Activated T-helper 17 cell treated with anti-CD3 and anti-CD28 coated beads, Interleukin-2, amount 50 U/mL, for 72 hours (primary cell): ENCODE data around the gene NDOR1. TPM values are rescaled to one million over a fixed set of nuclear protein-coding genes. Genes with fewer than 3 reads are reported as not detected.

Experiments used
- ATAC-seq: fragments of 150-1000 bp; cut with Tn5 transposase; replicated peaks from 2 replicates; pipeline ENCODE4 v1.10.0; 2021; ENCODE audit warnings: mild to moderate bottlenecking, moderate library complexity
- H3K27ac Mint-ChIP-seq: one replicate; pipeline ENCODE4 v1.8.0; 2022; ENCODE audit warnings: mixed read lengths
- H3K27me3 Mint-ChIP-seq: one replicate; pipeline ENCODE4 v1.8.0; 2022; ENCODE audit warnings: mixed read lengths
- H3K36me3 Mint-ChIP-seq: one replicate; pipeline ENCODE4 v1.8.0; 2022; ENCODE audit warnings: low read depth, mild to moderate bottlenecking, mixed read lengths
- H3K4me1 Mint-ChIP-seq: one replicate; pipeline ENCODE4 v1.8.0; 2022; ENCODE audit warnings: mixed read lengths
- H3K4me3 Mint-ChIP-seq: one replicate; pipeline ENCODE4 v1.8.0; 2022; ENCODE audit warnings: mild to moderate bottlenecking, mixed read lengths
- H3K9me3 Mint-ChIP-seq: one replicate; pipeline ENCODE4 v1.8.0; 2022; ENCODE audit warnings: mixed read lengths
- total RNA-seq, 2 donors: library from RNA; stranded (reverse); gene quantifications; one replicate each; pipeline ENCODE4 v1.2.3, GENCODE V29; 2022

Gene NDOR1
- total RNA-seq = 10 to 100 TPM; 20.5 to 40.2 TPM

GRCh38 chr9:137205126-137206069, at the start of gene NDOR1, which contains the start of gene TMEM203:
Gene NDOR1, plus strand, starts transcription at chr9:137205700. Its CDS starts 78 bp downstream, at chr9:137205778.
Gene TMEM203, minus strand, starts transcription at chr9:137205648. Its CDS starts 234 bp downstream, at chr9:137205414.
- Mint-ChIP-seq H3K4me1 (peaks cover 15% of the 10 kb centered on the region), H3K27ac (peak within 1 kb of the TSS; percentile 88), H3K9me3 (no peaks in the 10 kb centered on the region), H3K4me3 (peak within 1 kb of the TSS; percentile 90), H3K36me3 (peaks cover 31% of the 10 kb centered on the region), H3K27me3 (no peaks in the 10 kb centered on the region)
- ATAC-seq = peak; percentile 61

DNA sequence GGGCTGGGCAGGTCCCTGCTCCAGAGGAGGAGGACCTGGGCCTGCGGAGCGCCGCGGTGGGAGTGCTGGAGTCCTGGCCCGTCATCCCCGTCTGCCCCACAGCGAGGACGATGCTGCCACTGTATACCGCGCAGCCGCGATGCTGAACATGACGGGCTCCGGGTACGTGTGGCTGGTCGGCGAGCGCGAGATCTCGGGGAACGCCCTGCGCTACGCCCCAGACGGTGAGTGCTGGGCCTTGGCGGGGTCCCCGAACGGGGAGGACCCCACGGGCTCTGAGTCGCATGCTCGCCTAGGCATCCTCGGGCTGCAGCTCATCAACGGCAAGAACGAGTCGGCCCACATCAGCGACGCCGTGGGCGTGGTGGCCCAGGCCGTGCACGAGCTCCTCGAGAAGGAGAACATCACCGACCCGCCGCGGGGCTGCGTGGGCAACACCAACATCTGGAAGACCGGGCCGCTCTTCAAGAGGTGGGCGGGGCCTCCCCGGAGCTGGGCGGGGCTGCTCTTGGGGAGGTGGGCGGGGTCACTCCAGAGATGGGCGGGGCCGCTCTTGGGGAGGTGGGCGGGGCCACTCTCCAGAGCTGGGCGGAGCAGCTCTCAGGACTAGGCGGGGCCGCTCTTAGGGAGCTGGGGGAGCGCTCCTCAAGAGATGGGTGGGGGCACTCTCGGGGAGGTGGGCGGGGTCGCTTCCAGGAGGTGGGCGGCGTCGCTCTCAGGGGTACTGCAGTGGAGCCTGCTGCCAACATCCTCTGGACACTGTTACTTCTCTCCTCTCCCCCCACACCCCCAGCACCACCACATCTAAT, 48.7 kb upstream of the NDOR1 start:
- peak overlapping the region; percentile 57 for H3K4me3 Mint-ChIP-seq
- no peak overlapping the region for H3K27ac Mint-ChIP-seq
- no peaks in the 10 kb centered on the region for H3K36me3 Mint-ChIP-seq
- H3K4me1 Mint-ChIP-seq = peaks cover 5% of the 10 kb centered on the region
- peak; percentile 74 for ATAC-seq
- peaks cover 19% of the 10 kb centered on the region for H3K27me3 Mint-ChIP-seq
- H3K9me3 Mint-ChIP-seq = no peaks in the 10 kb centered on the region

- no peak for ATAC-seq
- H3K27ac Mint-ChIP-seq = no peak overlapping the region
- peaks cover 5% of the 10 kb centered on the region for H3K4me1 Mint-ChIP-seq
- peak overlapping the region; percentile 5 for H3K4me3 Mint-ChIP-seq
- peaks cover 19% of the 10 kb centered on the region for H3K27me3 Mint-ChIP-seq
- no peaks in the 10 kb centered on the region for H3K36me3 Mint-ChIP-seq
- no peaks in the 10 kb centered on the region for H3K9me3 Mint-ChIP-seq
Measured at GRCh38 chr9:137157618-137158415, 47.7 kb upstream of the NDOR1 start.

DNA sequence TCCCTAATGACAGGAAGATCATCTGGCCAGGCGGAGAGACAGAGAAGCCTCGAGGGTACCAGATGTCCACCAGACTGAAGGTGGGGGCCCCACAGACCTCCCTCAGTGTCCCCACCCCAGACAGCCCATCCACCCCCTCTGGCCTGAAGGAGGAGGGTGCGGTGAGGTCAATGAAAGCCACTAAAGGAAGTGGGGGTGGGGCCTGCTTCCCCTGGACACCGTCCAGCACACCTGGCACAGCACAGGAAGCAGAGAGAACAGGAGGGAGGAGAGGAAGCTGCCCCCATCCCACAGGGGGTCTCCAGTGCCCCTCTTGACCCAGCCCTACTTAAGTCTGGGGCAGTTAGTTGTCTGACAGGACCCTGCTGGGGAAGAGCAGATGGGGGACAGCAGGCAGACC, 46.9 kb upstream of the NDOR1 start:
- ATAC-seq = no peak
- Mint-ChIP-seq H3K36me3 (no peaks in the 10 kb centered on the region), H3K4me3 (no peak overlapping the region), H3K9me3 (no peaks in the 10 kb centered on the region), H3K27me3 (peaks cover 21% of the 10 kb centered on the region), H3K4me1 (peaks cover 5% of the 10 kb centered on the region), H3K27ac (no peak overlapping the region)

- Mint-ChIP-seq H3K27ac (no peak overlapping the region), H3K27me3 (peaks cover 21% of the 10 kb centered on the region), H3K4me1 (peaks cover 5% of the 10 kb centered on the region), H3K36me3 (no peaks in the 10 kb centered on the region), H3K9me3 (no peaks in the 10 kb centered on the region), H3K4me3 (no peak overlapping the region)
- ATAC-seq = no peak
Measured at GRCh38 chr9:137159105-137160053, 46.1 kb upstream of the NDOR1 start.

DNA sequence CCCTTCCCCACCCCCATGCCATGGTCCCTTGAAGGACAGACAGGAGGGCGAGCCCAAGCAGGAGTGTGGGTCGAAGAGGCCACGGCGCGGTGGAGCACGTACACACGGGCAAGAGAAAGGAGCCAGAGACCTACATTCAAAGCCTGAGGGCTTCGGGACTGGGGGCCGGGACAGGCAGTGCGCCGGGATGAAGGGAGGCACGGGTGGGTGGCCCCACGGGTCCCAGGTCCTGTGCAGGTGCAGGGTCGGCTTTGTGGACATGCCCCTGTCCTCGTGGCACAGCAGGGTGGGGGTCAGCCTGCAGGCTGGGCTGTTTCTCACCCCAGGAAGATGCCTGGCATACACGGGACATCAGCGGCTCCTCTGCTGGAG, 45.5 kb upstream of the NDOR1 start:
- H3K36me3 Mint-ChIP-seq = no peaks in the 10 kb centered on the region

GRCh38 chr9:137160716-137161557, 44.6 kb upstream of the NDOR1 start:
- Mint-ChIP-seq H3K4me3 (no peak overlapping the region), H3K27ac (no peak overlapping the region), H3K4me1 (peaks cover 5% of the 10 kb centered on the region), H3K36me3 (no peaks in the 10 kb centered on the region), H3K27me3 (peaks cover 21% of the 10 kb centered on the region), H3K9me3 (no peaks in the 10 kb centered on the region)
- ATAC-seq = no peak

More for the DNA sequence above, 45.5 kb upstream of the NDOR1 start:
- ATAC-seq = no peak
- H3K4me1 Mint-ChIP-seq = peaks cover 5% of the 10 kb centered on the region
- H3K27ac Mint-ChIP-seq = no peak overlapping the region
- no peak overlapping the region for H3K4me3 Mint-ChIP-seq
- peaks cover 18% of the 10 kb centered on the region for H3K27me3 Mint-ChIP-seq
- H3K9me3 Mint-ChIP-seq = no peaks in the 10 kb centered on the region

DNA sequence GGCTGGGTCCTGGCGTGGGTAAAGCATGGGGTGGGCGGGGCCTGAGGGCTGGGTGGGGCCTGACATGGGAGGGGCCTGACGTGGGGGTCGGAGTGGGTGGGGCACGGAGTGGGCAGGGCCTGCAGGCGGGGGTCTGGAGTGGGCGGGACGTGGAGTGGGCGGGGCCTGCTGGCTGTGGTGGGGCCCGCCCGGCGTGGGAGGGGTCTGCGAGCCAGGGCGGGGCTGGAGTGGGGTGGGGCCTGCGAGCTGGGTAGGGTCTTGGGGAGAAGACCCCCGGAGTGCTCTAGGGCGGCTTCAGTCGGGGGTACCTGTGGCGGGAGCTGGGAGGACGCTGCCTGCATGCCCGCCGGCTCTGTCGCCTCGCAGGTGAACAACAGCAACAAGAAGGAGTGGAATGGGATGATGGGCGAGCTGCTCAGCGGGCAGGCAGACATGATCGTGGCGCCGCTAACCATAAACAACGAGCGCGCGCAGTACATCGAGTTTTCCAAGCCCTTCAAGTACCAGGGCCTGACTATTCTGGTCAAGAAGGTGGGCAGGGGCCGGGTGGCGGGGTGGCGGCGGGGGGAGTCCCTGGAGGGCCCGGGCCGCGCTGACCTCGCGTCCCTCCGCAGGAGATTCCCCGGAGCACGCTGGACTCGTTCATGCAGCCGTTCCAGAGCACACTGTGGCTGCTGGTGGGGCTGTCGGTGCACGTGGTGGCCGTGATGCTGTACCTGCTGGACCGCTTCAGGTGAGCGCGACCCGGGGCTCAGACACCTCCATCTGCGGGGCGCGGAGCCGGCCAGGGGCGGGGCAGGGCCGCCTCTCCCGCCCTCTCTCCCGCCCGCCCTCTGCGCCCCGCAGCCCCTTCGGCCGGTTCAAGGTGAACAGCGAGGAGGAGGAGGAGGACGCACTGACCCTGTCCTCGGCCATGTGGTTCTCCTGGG, 43.7 kb upstream of the NDOR1 start:
- no peaks in the 10 kb centered on the region for H3K9me3 Mint-ChIP-seq
- no peak overlapping the region for H3K27ac Mint-ChIP-seq
- peaks cover 25% of the 10 kb centered on the region for H3K27me3 Mint-ChIP-seq
- H3K4me1 Mint-ChIP-seq = peaks cover 5% of the 10 kb centered on the region
- no peak for ATAC-seq
- H3K36me3 Mint-ChIP-seq = no peaks in the 10 kb centered on the region
- no peak overlapping the region for H3K4me3 Mint-ChIP-seq

- Mint-ChIP-seq H3K9me3 (no peaks in the 10 kb centered on the region), H3K36me3 (no peaks in the 10 kb centered on the region), H3K4me1 (peaks cover 5% of the 10 kb centered on the region), H3K27ac (no peak overlapping the region), H3K4me3 (no peak overlapping the region), H3K27me3 (peaks cover 25% of the 10 kb centered on the region)
- no peak for ATAC-seq
Measured at GRCh38 chr9:137162505-137163364, 42.8 kb upstream of the NDOR1 start.

DNA sequence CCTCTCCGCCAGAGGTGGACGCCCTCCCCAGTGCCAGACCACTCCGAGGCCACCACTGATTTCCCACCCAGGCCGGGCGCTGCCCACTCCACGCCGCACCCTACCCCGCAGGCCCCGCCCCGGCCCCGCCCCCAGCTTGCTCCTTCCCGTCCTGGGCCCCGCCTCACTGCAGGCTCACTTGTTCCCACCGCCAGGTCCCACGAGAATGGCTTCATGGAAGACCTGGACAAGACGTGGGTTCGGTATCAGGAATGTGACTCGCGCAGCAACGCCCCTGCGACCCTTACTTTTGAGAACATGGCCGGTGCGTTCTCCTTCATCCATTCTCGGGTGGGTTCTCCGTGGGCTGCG, 42.2 kb upstream of the NDOR1 start:
- H3K9me3 Mint-ChIP-seq = no peaks in the 10 kb centered on the region
- peaks cover 20% of the 10 kb centered on the region for H3K27me3 Mint-ChIP-seq
- peak overlapping the region; percentile 19 for H3K4me3 Mint-ChIP-seq
- no peaks in the 10 kb centered on the region for H3K36me3 Mint-ChIP-seq
- no peak for ATAC-seq
- no peak overlapping the region for H3K27ac Mint-ChIP-seq
- peaks cover 5% of the 10 kb centered on the region for H3K4me1 Mint-ChIP-seq

DNA sequence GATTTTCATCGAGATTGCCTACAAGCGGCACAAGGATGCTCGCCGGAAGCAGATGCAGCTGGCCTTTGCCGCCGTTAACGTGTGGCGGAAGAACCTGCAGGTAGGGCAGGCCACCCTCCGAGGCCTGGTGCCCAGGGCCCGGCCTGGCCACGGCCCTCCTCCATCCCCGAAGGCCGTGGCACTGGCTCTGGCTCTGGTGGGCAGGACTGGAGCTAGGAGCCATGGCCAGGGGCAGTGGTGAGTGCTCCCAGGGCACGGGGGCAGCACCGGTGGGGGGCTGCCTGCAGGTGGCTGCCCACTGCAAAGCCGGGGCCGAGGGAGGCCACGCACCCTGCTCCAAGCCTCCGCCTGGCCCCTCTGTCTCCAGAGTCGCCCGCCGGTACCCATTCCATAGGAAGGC, 41.7 kb upstream of the NDOR1 start:
- H3K4me3 Mint-ChIP-seq = peak overlapping the region; percentile 19
- no peak overlapping the region for H3K27ac Mint-ChIP-seq
- H3K36me3 Mint-ChIP-seq = no peaks in the 10 kb centered on the region
- H3K27me3 Mint-ChIP-seq = peaks cover 20% of the 10 kb centered on the region
- no peaks in the 10 kb centered on the region for H3K9me3 Mint-ChIP-seq
- no peak for ATAC-seq
- H3K4me1 Mint-ChIP-seq = peaks cover 5% of the 10 kb centered on the region
